SK-N-MC (cell line): ENCODE results near the gene GPR132.

Source experiments
- DNase-seq: peaks from one replicate; pipeline ENCODE4 v3.0.0-alpha.2; 2011; ENCODE audit warnings: low read depth, low spot score
- H3K27ac ChIP-seq: fragments of 200-600 bp; sonication (generic); 2 replicates; pipeline ENCODE4 v1.5.1; 2016; ENCODE audit warnings: mixed run types
- H3K36me3 ChIP-seq: fragments of 200-600 bp; sonication (generic); 2 replicates; pipeline ENCODE4 v1.6.1; 2017; ENCODE audit warnings: antibody characterized with exemption, low read length, mixed read lengths; ENCODE audit not compliant: insufficient read depth
- H3K4me3 ChIP-seq: fragments of 200-600 bp; sonication (generic); 2 replicates; pipeline ENCODE4 v1.5.1; 2016
- H3K9ac ChIP-seq: fragments of 200-600 bp; sonication (generic); 2 replicates; pipeline ENCODE4 v1.8.0; 2017; ENCODE audit warnings: mixed run types, mixed read lengths; ENCODE audit not compliant: insufficient read length
- H3K9me3 ChIP-seq: fragments of 200-600 bp; sonication (generic); 2 replicates; pipeline ENCODE4 v1.6.1; 2017; ENCODE audit warnings: low read depth, mild to moderate bottlenecking, antibody characterized with exemption, low read length, moderate library complexity, mixed read lengths
- EZH2 ChIP-seq: fragments of 200-600 bp; sonication (generic); IDR thresholded peaks from one replicate; pipeline ENCODE4 v1.6.1; 2017; ENCODE audit warnings: antibody characterized with exemption
- FOXP2 ChIP-seq: optimal IDR thresholded peaks from 2 replicates; pipeline ENCODE3; 2011; ENCODE audit warnings: mild to moderate bottlenecking, moderate library complexity; ENCODE audit not compliant: insufficient read depth; ENCODE audit errors: extremely low read length, control extremely low read depth
- POLR2AphosphoS5 ChIP-seq: IDR thresholded peaks from 2 replicates; pipeline ENCODE4 v1.6.1; 2012; ENCODE audit warnings: mild to moderate bottlenecking, low read depth, low read length, borderline replicate concordance

The GPR132 gene

DNA sequence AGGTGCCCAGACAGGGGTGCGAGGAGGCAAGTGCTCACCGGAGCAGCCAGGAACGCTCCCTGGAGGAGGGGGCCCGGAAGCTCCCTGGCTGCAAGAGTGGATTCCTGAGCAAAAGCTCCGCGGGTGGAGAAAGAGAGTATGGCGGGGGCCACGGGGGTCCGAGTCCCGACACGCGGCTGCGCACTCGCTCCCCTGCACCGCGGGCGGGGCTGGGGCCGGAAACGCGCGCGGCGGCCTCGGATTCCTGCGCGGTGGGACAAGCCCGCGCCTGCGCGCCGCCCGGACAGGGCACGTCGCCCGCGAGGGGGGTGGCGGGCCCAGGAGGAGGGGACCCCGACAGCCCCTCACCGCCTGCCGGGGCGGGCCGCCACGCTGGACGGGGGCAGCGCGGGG is 27.8 kb upstream of the GPR132 start:
- TF ChIP-seq EZH2 (no peak), FOXP2 (no peak), POLR2AphosphoS5 (no peak; the same call in 1 of the 2 replicates)
- no peak for DNase-seq
- H3K27ac ChIP-seq, result no peak overlapping the region
- H3K9me3 ChIP-seq, result no peaks in the 10 kb centered on the region
- H3K9ac ChIP-seq, result no peak overlapping the region
- H3K4me3 ChIP-seq, result peak overlapping the region; percentile 92
- no peaks in the 10 kb centered on the region for H3K36me3 ChIP-seq

- no peak overlapping the region for H3K9ac ChIP-seq
Observed at GRCh38 chr14:105092171-105093037, 27.2 kb upstream of the GPR132 start.

GRCh38 chr14:105091517-105092170 is 26.4 kb upstream of the GPR132 start:
- H3K36me3 ChIP-seq, result no peaks in the 10 kb centered on the region
- H3K9ac ChIP-seq, result no peak overlapping the region
- TF ChIP-seq FOXP2 (no peak), EZH2 (no peak), POLR2AphosphoS5 (no peak)
- no peak overlapping the region for H3K4me3 ChIP-seq
- DNase-seq, result no peak
- no peaks in the 10 kb centered on the region for H3K9me3 ChIP-seq
- H3K27ac ChIP-seq, result 0 out of 2 replicates have a peak overlapping the region, but pooled peaks have one; percentile 13

More at GRCh38 chr14:105092171-105093037, 27.2 kb upstream of the GPR132 start:
- DNase-seq, result no peak
- no peaks in the 10 kb centered on the region for H3K36me3 ChIP-seq
- H3K9me3 ChIP-seq, result no peaks in the 10 kb centered on the region
- H3K27ac ChIP-seq, result 0 out of 2 replicates have a peak overlapping the region, but pooled peaks have one; percentile 13
- peak overlapping the region; percentile 92 for H3K4me3 ChIP-seq
- TF ChIP-seq EZH2, result no peak
- TF ChIP-seq POLR2AphosphoS5, result no peak; the same call in 1 of the 2 replicates
- no peak for TF ChIP-seq FOXP2

DNA sequence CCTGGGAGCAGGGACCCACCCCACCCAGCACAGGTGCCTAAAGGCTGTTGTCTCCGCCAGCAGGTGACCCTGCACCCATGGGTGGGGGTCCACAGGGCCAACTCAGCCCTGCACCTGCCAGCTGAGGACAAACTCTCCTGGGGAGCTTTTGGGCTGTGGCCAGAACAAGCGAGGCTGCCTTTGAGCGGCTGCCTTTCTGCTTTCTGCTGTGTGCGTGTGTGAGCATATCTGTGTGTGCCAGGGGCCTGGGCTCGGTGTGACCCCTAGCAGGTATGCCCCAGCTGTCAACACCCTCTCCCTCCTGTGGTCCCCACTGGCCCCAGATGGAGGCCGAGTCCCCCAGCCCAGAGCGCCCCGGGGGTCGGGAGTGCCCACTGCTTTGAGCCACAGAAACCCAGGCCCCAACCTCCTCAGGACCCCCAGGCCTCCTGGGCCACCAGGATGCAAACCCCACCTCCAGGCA is 25.9 kb upstream of the GPR132 start:
- Histone ChIP-seq H3K27ac (no peak overlapping the region), H3K9me3 (no peaks in the 10 kb centered on the region), H3K9ac (no peak overlapping the region), H3K4me3 (no peak overlapping the region), H3K36me3 (no peaks in the 10 kb centered on the region)
- TF ChIP-seq FOXP2, result no peak
- TF ChIP-seq EZH2, result no peak
- no peak for TF ChIP-seq POLR2AphosphoS5
- DNase-seq, result no peak

DNA sequence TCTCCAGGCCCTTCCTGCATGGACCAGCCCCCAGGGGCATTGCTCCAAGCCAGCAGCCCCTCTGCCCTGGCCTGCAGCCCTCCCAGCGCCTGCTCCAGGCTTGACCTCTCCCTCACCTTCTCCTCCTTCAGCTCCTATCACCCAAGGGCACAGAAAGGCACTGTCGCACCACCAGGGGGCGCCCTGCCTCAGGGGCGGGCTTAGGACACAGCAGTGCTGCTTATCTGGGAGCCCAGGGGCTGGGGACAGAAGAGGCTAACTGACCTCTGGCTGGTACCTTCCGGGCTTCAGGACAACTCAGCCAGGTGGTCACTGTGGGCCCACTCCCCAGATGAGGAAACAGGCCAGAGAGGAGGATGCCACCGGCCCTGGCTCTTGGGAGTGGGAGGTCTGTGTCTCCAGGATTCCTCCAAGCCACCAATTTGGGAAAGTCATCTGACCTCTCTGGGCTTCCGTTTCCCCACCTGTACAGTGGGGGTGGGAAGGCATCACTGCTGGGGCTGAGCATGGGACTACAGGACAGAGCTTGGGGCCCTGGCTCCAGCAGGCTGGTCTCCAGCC is 25.3 kb upstream of the GPR132 start:
- no peaks in the 10 kb centered on the region for H3K9me3 ChIP-seq
- no peak overlapping the region for H3K4me3 ChIP-seq
- no peak overlapping the region for H3K27ac ChIP-seq
- TF ChIP-seq POLR2AphosphoS5, result no peak
- no peak for TF ChIP-seq FOXP2
- TF ChIP-seq EZH2, result no peak
- peak; percentile 26 for DNase-seq
- H3K9ac ChIP-seq, result no peak overlapping the region
- no peaks in the 10 kb centered on the region for H3K36me3 ChIP-seq

- no peak overlapping the region for H3K9ac ChIP-seq
- H3K27ac ChIP-seq, result no peak overlapping the region
- TF ChIP-seq POLR2AphosphoS5, result no peak
- TF ChIP-seq EZH2, result no peak
- no peak for TF ChIP-seq FOXP2
- no peak overlapping the region for H3K4me3 ChIP-seq
- DNase-seq, result no peak
- H3K9me3 ChIP-seq, result no peaks in the 10 kb centered on the region
- no peaks in the 10 kb centered on the region for H3K36me3 ChIP-seq
Observed at GRCh38 chr14:105089746-105090492, 24.7 kb upstream of the GPR132 start.

- no peaks in the 10 kb centered on the region for H3K36me3 ChIP-seq
- no peaks in the 10 kb centered on the region for H3K9me3 ChIP-seq
- DNase-seq, result no peak
- H3K4me3 ChIP-seq, result no peak overlapping the region
- no peak overlapping the region for H3K27ac ChIP-seq
- no peak for TF ChIP-seq EZH2
- no peak for TF ChIP-seq FOXP2
- no peak for TF ChIP-seq POLR2AphosphoS5
- no peak overlapping the region for H3K9ac ChIP-seq
Observed at GRCh38 chr14:105088812-105089745, 23.8 kb upstream of the GPR132 start.
